Esophagus muscularis mucosa (tissue), 4 donors: Measurements from ENCODE around the gene SNAP91.

Experiments used
- CTCF ChIP-seq, 3 experiments: fragments of 200-600 bp in 2 of 3; fragments of 450-650 bp in 1 of 3; sonication (generic) in 2 of 3; IDR thresholded peaks; one replicate each; pipeline ENCODE4 v1.5.1; 2017 to 2019; ENCODE audit warnings: antibody characterized with exemption in 3 of 3, mild to moderate bottlenecking in 2 of 3, moderate library complexity in 1 of 3
- EP300 ChIP-seq: sonication (generic); formaldehyde crosslinking; IDR thresholded peaks from one replicate; pipeline ENCODE4 v1.6.1; 2017; ENCODE audit warnings: antibody characterized with exemption
- POLR2A ChIP-seq: fragments of 450-650 bp; IDR thresholded peaks from one replicate; pipeline ENCODE4 v1.6.1; 2017; ENCODE audit warnings: antibody characterized with exemption, moderate library complexity, mild to moderate bottlenecking, low read depth

DNA sequence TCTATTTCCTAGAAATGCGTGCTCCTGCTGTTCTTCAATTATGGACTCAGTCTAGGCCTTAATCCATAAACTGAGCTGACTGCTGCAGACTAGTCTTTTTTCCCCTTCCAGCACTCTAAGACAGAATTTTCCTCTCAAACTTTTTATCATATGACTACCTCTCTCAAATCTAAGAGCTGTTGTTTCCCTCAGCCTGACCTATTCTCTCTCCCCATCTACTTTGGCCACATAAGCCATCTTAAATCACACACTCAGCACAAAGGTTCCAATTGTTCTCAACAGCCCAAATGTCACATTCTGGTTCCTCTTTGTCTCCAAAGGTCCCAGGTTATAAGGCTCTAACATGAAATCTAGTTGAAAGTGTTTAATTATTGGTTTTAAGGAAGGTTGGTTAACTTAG is 111.4 kb downstream of the SNAP91 start:
- no peak for TF ChIP-seq CTCF (IDR thresholded peaks at IDR 0.05)
- TF ChIP-seq EP300, result no peak
- TF ChIP-seq POLR2A, result no peak
